ENCODE results near the gene GPR148. TPM values are rescaled to one million over a fixed set of nuclear protein-coding genes. Genes with fewer than 3 reads are reported as not detected.

The GPR148 gene
- total and polyA plus RNA-seq, 2 of the 4 experiments (the other 2 are of a cell fraction) = not detected

- no peak overlapping the region for H3K4ac ChIP-seq (ENCODE audit: low read depth, low read length)
- no peak overlapping the region for H3K27ac ChIP-seq (ENCODE audit: insufficient read depth, low read length)
- no peak overlapping the region for H4K91ac ChIP-seq (ENCODE audit: insufficient read depth, low read depth, low read length)
- H3K4me2 ChIP-seq (ENCODE audit: low read depth, low read length) = no peak overlapping the region
- no peak overlapping the region for H2BK15ac ChIP-seq (ENCODE audit: low read depth, low read length)
- no peak overlapping the region for H3K23ac ChIP-seq (ENCODE audit: low read depth, low read length)
- no peak overlapping the region for H3K18ac ChIP-seq (ENCODE audit: low read depth, low read length)
- H4K8ac ChIP-seq (ENCODE audit: low read depth in 2 of 2, low read length in 2 of 2) = no peak overlapping the region
- no peak overlapping the region for H2AK9ac ChIP-seq (replicated peaks; ENCODE audit: low read depth, low read length, poor library complexity)
- H3K27me3 ChIP-seq (ENCODE audit: control insufficient read depth, insufficient read depth, low read length) = no peaks in the 10 kb centered on the region
- CTCF ChIA-PET = no interaction called here
- H3K9me1 ChIP-seq (ENCODE audit: insufficient read depth, low read length) = no peaks in the 10 kb centered on the region
- H3K4me1 ChIP-seq (ENCODE audit: control insufficient read depth, insufficient read depth, low read length) = no peaks in the 10 kb centered on the region
- dilution Hi-C loops (cut with HindIII; ENCODE audit: low sequenced_read_pairs, unreplicated experiment) = no loop called here
- no peak overlapping the region for H2BK20ac ChIP-seq (ENCODE audit: low read depth, low read length)
- H4K20me1 ChIP-seq (ENCODE audit: insufficient read depth, low read length) = no peaks in the 10 kb centered on the region
- BruUV-seq (replicated peaks) = no TSS peak
- intact Hi-C loops (cut with micrococcal nuclease) = no loop called here
- in situ Hi-C loops (cut with MboI; ENCODE audit: low sequenced_read_pairs) = no loop called here
- no peak for DNase-seq
- H2BK120ac ChIP-seq (ENCODE audit: low read depth, low read length) = no peak overlapping the region
- no peak overlapping the region for H3K14ac ChIP-seq (replicated peaks; ENCODE audit: low read depth, low read length)
- POLR2A ChIA-PET (ENCODE audit: unreplicated experiment) = no interaction called here
- no peaks in the 10 kb centered on the region for H3K36me3 ChIP-seq (ENCODE audit: control insufficient read depth, insufficient read depth, low read length)
- TF ChIP-seq CEBPB (IDR thresholded peaks at IDR 0.05; ENCODE audit: low read depth, low read length) (no peak), MXI1 (IDR thresholded peaks at IDR 0.05; ENCODE audit: borderline replicate concordance, low read depth, low read length) (no peak), CTCF (conservative IDR thresholded peaks at IDR 0.05; ENCODE audit: low read depth, low read length) (no peak), SMC3 (IDR thresholded peaks at IDR 0.05; ENCODE audit: low read depth, low read length) (no peak), RAD21 (IDR thresholded peaks at IDR 0.05; ENCODE audit: low read length) (no peak), ELK1 (IDR thresholded peaks at IDR 0.05; ENCODE audit: borderline replicate concordance, low read depth, low read length) (no peak), CHD1 (IDR thresholded peaks at IDR 0.05; ENCODE audit: low read depth, low read length) (no peak), POLR2A (IDR thresholded peaks at IDR 0.05; ENCODE audit: low read depth, low read length) (no peak), FOS (IDR thresholded peaks at IDR 0.05; ENCODE audit: low read depth, low read length) (no peak), MAZ (IDR thresholded peaks at IDR 0.05; ENCODE audit: borderline replicate concordance, low read depth, low read length) (no peak), NFE2L2 (IDR thresholded peaks at IDR 0.05; ENCODE audit: low read depth, low read length) (no peak), MAFK (IDR thresholded peaks at IDR 0.05; ENCODE audit: low read depth, low read length) (no peak), RFX5 (IDR thresholded peaks at IDR 0.05; ENCODE audit: low read depth, low read length) (no peak)
- TF ChIP-seq, protein P1, sequence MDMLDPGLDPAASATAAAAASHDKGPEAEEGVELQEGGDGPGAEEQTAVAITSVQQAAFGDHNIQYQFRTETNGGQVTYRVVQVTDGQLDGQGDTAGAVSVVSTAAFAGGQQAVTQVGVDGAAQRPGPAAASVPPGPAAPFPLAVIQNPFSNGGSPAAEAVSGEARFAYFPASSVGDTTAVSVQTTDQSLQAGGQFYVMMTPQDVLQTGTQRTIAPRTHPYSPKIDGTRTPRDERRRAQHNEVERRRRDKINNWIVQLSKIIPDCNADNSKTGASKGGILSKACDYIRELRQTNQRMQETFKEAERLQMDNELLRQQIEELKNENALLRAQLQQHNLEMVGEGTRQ (IDR thresholded peaks at IDR 0.05; ENCODE audit: low read depth, low read length) = no peak
- ATAC-seq (ENCODE audit: low read depth) = no peak
- H4K5ac ChIP-seq (ENCODE audit: low read depth, low read length) = no peak overlapping the region
- no peak overlapping the region for H2AK5ac ChIP-seq (ENCODE audit: low read depth, low read length)
- 0 out of 2 replicates have a peak, but pooled peaks cover 2% of the 10 kb centered on the region for H3K9me3 ChIP-seq (ENCODE audit: control insufficient read depth, insufficient read depth, low read length)
- H2BK5ac ChIP-seq (ENCODE audit: low read depth, low read length, poor library complexity, severe bottlenecking) = no peak overlapping the region
- no peak overlapping the region for H2AFZ ChIP-seq (replicated peaks; ENCODE audit: low read length, poor library complexity)
- no peak overlapping the region for H3K56ac ChIP-seq (ENCODE audit: extremely low read depth, insufficient read depth, low read length)
- WGBS, 2 experiments (ENCODE audit: extremely low coverage in 2 of 2, insufficient read length in 1 of 2) = 81% methylated on average over 5 of the region's 14 CpGs; no CpG with 5 or more reads in 1 of the 2 experiments
- H3K9ac ChIP-seq (ENCODE audit: low read depth, low read length) = no peak overlapping the region
- no peaks in the 10 kb centered on the region for H3K79me1 ChIP-seq (ENCODE audit: low read depth in 1 of 2, low read length in 2 of 2)
- H3K4me3 ChIP-seq (ENCODE audit: insufficient read depth, low read depth, low read length) = no peak overlapping the region
These were observed 8.7 kb downstream of the GPR148 start for GRCh38 chr2:130737592-130737991.

Measured in IMR-90 (cell line).